A673 (cell line): Measurements from ENCODE around the gene MTOR.

Source experiments
- CTCF ChIP-seq: fragments of 300-800, 200-600 bp; sonication (generic); conservative IDR thresholded peaks from 2 replicates; pipeline ENCODE4 v1.5.1; 2017; ENCODE audit warnings: low read depth, mild to moderate bottlenecking, antibody characterized with exemption, low read length, moderate library complexity, mixed read lengths
- EZH2 ChIP-seq: fragments of 200-600 bp; sonication (generic); IDR thresholded peaks from 2 replicates; pipeline ENCODE4 v1.6.1; 2017; ENCODE audit warnings: borderline replicate concordance, low read depth, mild to moderate bottlenecking, mixed read lengths, antibody characterized with exemption, low read length; ENCODE audit not compliant: poor library complexity, severe bottlenecking

- TF ChIP-seq CTCF (no peak), EZH2 (no peak)
Observed at GRCh38 chr1:11067716-11068599, 194.4 kb downstream of the MTOR start.
